ELF-1 (cell line): ENCODE results near the gene ATP5F1A.
A peak's percentile ranks its signal among the peaks of the same experiment; 100 is the strongest.

ENCODE experiments used
- DNase-seq: peaks from one replicate; pipeline ENCODE4 v3.0.0-alpha.2; 2016; ENCODE audit warnings: low read depth, low spot score

ATP5F1A gene

GRCh38 chr18:46073474-46074331, 24.4 kb downstream of the ATP5F1A start:
- DNase-seq, result peak; percentile 60

GRCh38 chr18:46072959-46073358, 25.1 kb downstream of the ATP5F1A start:
- no peak for DNase-seq

DNA sequence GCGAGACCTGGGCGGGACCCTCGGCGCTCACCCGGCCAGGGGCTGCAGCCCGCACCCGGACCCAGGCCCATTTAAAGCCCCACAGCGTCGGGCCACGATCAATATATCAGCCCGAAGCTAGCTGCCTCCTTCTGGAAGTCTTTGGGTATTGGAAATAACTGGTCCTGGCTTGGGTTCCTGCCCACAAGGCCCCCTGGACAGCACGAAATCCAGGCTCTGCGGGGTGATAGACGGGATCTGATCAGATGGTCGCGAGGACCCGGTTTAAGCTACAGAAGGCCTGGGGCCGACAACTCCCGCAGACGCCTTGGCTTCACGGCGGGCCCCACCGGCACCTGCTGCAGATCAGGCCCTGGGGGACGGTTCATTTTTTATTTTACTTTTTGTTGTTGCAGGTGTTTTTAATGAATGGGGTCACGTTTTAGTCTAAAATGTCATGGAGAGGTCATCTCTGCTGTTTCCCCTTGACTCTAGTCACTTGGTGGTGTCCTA, 25.7 kb downstream of the ATP5F1A start:
- DNase-seq, result no peak

- DNase-seq, result peak; percentile 40
Observed at GRCh38 chr18:46071653-46072375, 26.3 kb downstream of the ATP5F1A start, which contains the start of gene PSTPIP2. TSS of gene PSTPIP2 (minus strand) at chr18:46072260. CDS start at chr18:46072188, 72 bp downstream.

DNA sequence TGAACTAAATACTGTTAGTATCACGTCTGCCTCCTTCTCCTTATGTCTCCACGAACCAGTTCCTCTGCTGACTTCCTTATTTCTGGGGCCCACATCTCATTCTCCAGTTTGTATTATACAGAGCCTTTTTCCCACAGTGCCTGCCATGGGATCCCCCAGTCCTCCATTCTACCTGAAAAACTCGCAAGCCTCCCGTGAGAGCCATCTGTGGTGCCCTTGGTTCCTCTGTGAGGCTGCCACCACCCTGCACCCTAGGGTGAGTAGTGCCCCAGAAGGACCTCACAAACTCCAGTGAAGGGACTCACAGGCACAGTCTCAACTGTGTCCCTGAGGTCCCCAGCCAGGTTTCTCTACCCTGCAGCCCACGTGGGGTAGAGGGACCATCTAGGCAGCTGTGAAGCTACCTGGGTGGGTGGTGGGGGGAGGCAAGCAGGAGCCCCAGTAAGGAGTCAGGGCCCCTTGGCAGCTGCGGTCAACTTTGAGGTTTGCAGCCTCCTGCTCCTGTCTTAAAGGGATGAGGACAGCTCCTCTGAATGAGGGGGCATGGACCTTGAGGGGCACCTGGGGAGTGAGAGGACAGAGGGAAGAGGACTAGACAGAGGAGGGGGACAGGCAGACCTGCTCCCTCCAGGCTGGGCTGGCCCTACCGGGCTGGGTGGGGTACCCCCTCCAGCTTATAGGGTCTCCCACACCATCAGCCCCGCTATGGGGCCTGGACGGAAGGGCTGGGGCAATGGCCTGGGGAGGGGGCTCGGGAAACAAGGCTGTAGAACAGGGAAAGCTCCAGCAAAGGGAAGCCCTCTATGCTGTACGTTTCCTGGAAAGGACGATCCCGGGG, 27.1 kb downstream of the ATP5F1A start:
- no peak for DNase-seq

DNA sequence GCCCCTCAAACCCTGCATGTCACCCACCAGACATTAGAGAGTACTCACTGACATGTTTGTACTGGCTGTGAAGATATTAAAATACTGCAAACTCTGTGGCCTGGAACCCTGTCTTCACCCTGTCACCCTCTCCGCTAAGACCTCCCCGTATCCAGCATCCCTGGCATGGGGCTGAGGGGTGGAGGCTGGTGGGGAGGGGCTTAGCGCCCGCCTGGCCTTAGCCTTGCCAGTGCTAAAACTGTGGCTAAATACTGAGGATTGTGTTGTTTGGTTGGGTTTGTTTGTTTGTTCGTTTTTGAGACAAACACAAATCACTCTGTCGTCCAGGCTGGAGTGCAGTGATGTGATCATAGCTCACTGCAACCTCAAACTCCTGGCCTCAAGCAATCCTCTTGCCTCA, 27.9 kb downstream of the ATP5F1A start:
- DNase-seq, result no peak

GRCh38 chr18:46069524-46069923, 28.6 kb downstream of the ATP5F1A start:
- no peak for DNase-seq

GRCh38 chr18:46068763-46069162, 29.3 kb downstream of the ATP5F1A start:
- DNase-seq, result no peak

DNA sequence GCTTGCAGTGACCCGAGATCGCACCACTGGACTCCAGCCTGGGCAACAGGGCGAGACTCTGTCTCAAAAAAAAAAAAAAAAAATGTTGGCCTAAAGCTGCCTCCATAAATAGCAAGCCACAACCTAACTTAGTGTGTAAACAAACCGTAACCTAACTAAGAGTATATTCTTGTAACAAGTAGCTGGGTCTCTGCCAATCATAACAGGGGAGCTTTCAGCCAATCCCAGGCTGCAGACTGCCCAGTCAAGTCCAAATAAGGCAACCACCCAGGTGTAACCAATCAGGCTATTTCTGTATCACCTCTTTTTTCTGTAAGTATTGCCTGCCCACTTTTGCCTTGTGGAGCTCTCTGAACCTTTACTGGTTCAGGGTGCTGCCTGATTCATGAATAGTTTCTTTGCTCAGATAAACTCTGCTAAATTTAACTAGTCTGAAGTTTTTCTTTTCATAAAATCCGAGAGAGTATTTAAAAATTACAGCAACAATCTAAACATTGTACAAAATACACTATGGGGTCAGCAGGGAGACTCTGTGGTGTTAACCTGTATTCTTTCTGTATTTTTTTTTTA, 30.6 kb downstream of the ATP5F1A start:
- DNase-seq, result no peak

- DNase-seq, result peak; percentile 84
Observed at GRCh38 chr18:46062781-46063180, 35.3 kb downstream of the ATP5F1A start.

DNA sequence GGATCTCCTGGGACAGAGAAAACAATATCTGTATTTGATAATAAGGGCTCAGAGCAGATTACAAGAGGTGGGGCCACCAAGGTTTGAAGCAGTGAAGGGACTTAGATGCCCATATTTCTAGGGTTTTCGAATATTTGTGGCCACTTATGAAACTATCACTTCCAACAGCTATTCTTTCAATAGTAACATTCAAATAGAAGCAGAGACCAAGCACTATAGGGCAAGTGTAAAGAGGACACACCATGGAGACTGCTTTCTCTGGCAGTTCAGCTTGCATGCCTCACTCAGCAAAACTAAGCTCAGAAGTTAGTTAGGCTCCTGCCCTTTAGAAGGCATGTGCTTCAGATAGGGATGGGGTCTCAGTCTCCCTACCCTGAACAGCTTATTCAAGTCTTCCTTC, 36.3 kb downstream of the ATP5F1A start:
- no peak for DNase-seq

- DNase-seq, result no peak
Observed at GRCh38 chr18:46061387-46061786, 36.7 kb downstream of the ATP5F1A start.

- DNase-seq, result no peak
Observed at GRCh38 chr18:46060359-46060841, 37.7 kb downstream of the ATP5F1A start.

DNA sequence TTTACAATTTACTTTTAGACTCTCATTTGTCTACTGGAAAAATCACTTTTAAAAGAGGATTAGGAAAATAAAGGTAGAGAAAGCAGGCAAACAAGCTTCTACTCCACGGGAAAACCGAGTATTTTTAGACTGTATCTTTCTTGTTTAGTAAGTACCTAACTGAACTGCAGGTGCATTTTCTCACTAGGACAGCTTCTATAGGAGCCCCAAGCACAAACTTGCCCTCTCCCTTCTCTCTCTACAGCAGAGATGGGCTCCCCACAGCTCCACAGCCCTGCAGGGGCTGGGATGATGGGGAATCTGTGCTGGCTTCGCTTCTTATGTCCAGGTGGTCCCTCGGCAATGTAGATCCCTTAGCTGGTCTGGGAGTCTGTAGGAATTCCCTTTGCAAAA, 42.3 kb downstream of the ATP5F1A start:
- DNase-seq, result no peak

- DNase-seq, result no peak
Observed at GRCh38 chr18:46054956-46055837, 42.9 kb downstream of the ATP5F1A start.

DNA sequence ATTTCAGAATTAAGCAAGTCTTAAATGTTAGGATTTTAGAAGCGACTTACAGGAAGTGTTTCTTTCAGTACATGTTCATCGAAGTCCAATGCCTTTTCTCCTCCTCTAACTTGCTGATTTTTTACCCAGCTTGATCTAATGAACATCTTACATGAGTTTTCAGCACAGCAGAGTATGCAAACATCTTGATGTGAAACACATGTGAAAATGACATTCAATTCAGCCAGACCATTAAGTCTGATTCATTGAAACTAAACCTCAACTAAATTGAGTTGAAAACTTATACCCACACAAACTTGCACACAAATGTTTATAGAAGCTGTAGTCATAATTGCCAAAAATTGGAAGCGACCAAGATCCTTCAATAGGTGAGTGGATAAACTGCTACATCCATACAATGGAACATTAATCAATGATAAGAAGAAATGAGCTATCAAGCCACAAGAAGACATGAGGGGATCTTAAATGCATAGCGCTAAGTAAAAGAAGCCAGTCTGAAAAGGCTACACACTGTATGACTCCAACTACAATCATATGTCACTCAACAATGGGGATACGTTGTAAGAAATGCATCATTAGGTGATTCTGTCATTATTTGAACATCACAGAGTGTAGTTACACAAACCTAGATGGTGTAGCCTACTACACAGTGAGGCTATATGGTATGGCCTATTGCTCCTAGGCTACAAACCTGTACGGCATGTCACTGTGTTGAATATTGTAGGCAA, 44.6 kb downstream of the ATP5F1A start:
- no peak for DNase-seq

DNA sequence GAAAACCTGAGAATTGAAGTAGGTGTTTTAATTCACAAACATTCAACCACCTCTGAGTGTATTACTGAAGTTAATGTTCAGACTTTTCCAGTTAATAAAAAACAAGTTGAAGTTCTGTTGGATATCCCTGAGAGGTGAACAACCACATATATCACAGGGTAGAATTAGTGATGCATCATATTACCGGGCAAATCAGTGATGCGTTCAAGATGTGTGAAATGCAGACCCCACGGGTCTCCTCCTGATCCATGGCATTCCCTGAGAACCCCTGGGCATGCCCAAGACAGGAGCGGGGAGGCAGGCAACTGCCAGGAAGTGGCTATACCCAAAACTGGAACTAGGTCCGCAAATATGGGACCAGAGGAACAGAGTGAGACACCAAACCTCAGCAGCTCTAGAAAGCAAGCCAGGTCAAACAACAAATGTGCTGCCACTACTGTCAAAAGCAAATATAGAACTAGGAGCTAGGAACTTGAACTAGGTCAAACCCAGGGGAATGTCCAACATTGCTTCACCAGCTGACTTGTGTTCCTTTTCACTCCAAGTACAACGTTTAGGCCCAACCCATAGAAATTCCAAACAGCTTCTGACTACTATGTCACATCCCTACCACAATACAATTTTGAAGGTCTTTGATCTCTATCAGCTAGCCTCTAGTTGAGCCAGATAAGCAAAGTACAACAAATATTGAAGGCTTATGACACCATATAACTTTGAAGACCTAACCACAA, 46.2 kb downstream of the ATP5F1A start:
- DNase-seq, result no peak

DNA sequence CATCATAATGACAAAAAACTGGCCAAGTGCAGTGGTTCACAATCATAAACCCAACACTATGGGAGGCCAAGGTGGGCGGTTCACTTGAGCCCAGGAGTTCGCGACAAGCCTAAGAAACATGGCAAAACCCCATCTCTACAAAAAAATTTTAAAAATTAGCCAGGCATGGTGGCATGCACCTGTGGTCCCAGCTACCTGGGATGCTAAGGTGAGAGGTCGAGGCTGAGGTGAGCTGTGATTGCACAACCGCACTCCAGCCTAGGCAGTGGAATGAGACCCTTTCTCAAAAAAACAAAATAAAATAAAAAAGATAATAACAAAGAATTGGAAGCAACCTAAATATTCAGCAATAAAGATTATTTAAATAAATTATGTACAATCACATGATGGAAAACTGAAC, 47.8 kb downstream of the ATP5F1A start:
- no peak for DNase-seq

GRCh38 chr18:46048641-46049040, 49.5 kb downstream of the ATP5F1A start:
- no peak for DNase-seq
